GM18499 (cell line): ENCODE results near the gene TMEM45B.

Experiments used
- ATAC-seq: cut with Tn5 transposase; IDR thresholded peaks from one replicate; pipeline ENCODE4 v1.9.1; 2021; ENCODE audit warnings: moderate number of reproducible peaks; ENCODE audit not compliant: insufficient read depth, unreplicated experiment

TMEM45B gene

GRCh38 chr11:129894278-129895125 is 78.9 kb downstream of the TMEM45B start:
- ATAC-seq: peak; percentile 12

DNA sequence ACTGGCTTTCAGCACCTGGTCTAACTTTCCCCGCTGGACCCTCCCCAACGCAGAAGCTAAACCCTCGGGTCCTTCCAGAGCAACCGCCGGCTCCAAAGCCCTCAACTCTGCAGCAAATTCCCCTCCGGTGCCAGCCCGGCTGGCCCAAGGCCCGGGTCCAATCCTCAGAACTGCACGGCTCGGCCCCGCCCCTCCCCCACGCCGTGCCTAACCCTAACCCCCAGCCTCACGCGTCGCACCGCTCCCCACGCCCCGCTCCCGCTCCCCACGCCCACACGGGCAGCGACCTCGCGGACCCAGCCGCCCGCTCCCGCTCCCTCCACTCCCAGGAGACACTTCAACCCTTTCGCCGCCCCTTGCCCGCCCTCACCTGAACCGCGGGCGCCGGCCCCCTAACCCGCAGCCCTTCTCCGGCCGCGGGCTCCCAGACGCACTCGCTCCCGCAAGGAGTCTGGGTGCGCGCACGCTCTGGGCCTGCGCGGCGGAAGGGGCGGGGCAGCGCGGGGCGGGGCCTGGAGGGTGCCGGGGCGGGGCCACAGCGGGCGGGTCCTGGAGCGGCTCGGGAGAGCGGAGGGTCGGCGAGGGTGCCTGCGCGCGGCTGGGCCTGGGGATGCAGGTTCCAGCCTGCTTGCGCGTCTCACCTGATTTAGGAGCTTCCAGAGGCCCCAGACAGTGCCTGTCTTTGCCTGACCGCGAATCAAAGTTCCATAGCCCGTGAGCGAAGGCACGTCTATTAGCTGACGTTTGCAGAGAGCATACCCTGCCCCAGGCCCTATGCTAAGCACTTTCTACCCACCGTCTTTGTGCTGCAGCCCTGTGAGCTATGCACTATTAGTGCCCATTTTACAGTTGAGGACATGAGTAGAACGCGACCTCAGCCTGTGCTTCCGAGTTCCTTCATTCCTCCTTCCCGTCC is 79.7 kb downstream of the TMEM45B start, which contains the start of gene NFRKB:
Gene NFRKB (minus strand): TSS at position 453 of the 916 bp plus-strand sequence. CDS start 2,729 bp downstream, outside the sequence.
- ATAC-seq: peak; percentile 73

- no peak for ATAC-seq
These were observed 80.4 kb downstream of the TMEM45B start for GRCh38 chr11:129896062-129896461.

DNA sequence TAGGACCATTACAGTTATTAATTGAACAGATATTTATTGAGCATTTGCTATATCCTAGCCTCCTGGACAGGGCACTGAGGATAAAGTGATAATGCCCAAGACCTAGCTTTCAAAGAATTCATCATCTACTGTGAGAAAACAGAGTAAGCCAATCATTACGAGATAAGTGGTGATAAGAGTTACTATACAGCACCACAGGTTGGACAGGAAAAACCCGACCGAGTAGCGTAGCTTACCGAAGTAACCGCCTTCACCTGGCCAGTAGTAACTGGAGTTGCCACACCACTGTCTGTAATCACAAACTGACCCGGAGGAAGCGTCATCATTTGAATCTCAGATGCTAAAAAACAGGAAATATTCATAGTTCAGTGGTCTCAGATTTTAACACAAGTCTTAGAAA is 89.8 kb downstream of the TMEM45B start:
- ATAC-seq: no peak
